SIG-M5 treated with dmso at 0.1 percent for 504 hours (cell line): ENCODE results near the gene SHB.

Experiments used
- DNase-seq: peaks from one replicate; lab custom pipeline; 2025; ENCODE audit not compliant: unreplicated experiment; lab: John Stamatoyannopoulos, UW

The SHB gene, protein sequence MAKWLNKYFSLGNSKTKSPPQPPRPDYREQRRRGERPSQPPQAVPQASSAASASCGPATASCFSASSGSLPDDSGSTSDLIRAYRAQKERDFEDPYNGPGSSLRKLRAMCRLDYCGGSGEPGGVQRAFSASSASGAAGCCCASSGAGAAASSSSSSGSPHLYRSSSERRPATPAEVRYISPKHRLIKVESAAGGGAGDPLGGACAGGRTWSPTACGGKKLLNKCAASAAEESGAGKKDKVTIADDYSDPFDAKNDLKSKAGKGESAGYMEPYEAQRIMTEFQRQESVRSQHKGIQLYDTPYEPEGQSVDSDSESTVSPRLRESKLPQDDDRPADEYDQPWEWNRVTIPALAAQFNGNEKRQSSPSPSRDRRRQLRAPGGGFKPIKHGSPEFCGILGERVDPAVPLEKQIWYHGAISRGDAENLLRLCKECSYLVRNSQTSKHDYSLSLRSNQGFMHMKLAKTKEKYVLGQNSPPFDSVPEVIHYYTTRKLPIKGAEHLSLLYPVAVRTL

DNA sequence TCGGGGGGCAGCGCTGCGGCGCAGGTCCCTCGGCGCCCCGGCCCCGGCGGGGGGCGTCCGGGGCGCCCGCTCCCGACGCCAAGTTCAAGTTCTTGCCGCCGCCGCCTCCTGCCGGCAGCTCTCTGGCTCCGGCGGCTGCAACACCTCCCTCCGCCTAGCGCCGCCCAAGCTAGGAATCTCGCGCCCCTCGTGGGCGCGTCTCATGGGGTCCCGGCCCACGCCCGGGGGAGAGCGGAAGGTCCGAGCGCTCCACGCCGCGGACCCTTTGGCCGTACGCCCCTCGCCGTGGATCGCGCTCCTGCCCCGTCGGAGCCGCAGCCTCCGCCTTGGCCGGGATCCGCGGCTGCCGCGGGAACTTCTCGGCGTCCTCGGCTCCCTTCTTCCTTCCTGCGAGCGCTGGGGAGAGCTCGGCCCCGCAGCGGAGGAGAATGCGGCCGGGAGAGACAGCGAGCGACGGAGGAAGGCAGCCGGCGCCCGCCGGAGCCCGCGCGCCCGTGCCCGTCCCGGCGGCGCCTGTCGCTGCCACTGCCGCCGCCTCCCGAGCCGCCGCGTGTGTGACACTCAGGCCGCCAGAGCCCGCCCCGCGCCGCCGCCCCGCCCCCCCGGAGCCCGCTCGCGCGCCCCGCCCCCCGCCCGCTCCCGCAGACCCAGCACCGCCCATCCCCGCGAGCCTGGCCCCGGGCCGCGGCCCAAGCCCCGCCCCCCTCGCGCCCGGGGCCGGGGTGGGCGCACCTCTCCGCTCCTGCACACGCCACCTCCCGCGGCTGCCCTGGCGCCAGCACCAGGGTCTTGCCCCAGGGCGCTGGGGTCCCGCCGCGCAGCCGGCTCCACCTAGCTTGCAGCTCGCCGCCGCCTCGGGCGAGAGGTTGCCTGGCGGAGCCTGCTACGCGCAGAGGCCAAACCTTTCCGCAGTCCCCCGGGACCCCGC, at the start of gene SHB:
Gene SHB (minus strand): TSS at position 527 of the 928 bp plus-strand sequence. CDS start 582 bp downstream, outside the sequence.
- peak; percentile 40 for DNase-seq

DNA sequence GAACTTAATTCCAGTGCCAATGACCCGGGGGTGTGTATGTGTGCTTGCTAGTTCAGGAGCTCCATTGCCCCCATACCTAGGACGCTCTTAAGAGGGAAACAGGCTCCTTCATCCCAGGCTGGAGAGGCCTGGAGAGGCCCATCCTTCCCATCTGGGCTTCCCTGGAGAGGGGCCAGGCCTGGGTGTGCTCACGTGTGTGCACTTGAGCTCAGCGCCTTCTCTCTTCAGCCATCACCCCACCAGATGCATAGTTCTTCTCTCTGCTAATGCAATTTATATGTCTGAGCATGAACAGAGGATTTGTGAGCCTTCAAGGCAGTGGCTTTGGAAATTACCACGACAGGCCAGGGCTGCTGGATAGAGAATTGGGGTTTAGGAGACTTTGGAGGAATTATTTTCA, 48.6 kb upstream of the SHB start:
- DNase-seq = no peak

DNA sequence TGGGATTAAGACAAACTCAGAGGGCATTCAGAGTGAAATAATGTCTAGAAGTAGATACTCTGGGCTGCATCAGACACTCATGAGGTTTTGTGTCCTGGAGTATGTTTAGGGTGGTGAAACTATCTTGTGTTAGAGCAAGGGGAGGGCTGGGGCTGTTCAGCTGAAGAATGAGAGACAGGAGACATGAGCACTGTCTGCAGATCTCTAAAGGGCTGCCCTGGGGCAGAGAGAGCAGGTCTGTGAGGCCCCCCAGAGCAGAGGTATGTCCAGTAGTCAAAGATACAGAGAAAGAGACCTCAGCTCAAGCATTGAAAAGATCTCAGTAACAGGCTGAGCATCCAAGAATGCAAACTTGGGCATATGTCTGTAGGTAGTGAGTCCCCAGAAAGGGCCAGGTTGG, 45.9 kb upstream of the SHB start:
- no peak for DNase-seq

DNA sequence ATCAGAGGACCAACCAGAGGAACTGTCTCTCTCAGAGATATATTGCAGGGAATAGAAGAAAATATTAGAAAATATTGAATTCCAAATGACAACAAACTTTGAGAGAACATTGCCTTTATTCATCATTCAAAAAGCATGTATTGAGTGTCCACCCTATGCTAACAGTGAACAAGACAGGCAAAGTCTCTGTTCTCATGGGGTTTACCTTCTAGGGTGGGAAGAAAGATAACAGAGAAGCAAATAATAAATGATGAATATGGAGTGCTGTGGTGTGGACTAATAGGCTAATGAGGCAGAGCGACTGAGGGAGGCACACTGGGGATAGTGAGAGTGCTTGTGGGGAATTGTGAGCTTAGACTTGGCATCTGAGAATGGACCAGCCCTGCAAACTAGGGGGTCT, 43.4 kb upstream of the SHB start:
- no peak for DNase-seq

DNA sequence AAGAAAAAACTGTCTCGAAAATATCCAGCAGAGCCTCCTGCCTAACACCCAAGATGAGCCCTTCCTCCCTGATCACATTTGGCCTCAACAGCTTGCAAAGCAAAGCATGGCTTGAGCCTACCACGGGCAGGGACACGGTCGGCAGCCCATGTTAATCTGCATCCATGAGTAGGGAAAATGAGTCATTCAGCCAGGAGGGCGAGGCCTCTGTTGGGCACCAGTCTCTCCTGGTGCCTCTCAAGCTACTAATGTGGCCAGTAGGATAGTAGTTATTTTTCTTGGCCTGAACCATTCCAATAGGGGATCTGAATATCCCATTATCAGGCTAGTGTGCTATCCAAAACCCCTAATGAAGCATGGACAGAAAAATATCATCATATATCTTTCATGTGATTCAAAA, 43.0 kb upstream of the SHB start:
- no peak for DNase-seq

DNA sequence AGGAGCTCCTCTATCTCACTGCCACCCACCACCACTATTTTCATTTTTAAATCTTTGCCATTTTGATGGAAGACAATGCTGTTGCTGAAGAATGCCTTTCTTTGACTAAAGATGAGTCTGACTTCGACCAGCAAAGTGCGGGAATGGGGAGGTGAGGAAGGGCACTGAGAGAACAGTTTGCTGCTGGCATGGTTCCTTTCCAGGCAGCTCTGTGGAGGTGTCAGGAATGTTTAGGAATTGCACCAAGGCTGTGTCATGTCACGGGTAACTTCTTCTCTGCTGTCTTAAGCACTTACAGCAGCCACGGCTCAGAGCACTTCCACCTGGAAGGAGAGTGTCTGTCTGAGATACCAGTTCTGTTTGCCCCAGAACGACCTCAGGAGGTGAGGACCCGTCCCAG, 41.4 kb upstream of the SHB start:
- no peak for DNase-seq

DNA sequence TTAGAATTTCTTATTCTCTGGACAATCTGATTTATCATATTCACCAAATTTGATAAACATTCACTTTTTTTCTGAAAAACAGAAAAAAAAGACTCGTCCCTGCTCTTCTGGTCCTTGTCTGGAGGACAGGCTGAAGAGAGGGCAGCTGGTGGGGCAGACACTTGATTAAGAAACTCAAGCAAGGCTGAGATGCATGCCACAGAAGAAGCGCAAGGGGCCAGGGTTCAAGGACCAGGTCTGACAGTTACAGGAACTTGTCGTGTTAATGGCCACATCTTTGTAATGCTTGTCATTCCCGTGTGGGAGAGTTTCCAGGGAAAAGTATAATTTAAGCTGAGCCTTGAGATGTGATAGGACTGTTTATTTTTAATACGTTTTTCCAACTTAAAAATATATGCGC, 40.6 kb upstream of the SHB start:
- DNase-seq = no peak

DNA sequence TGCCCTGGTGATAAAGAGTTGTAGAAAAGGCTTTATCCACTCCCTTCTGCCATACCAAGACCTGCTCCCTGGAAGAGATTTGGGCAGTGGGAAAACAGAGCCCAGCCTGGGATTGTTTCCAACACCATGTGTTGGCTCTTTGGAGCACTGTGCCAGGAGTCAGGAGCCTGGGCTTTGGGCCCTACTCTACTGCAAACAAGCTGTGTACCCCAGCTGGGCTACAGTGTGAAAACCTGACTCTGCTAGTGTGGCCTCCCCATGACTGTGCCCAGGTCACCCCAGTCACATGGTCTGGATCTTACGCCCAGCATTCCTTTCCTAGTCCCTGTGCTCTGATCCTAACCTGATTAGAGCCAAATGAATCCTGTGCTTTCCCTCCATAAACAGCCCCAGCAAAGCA, 39.3 kb upstream of the SHB start:
- no peak for DNase-seq

DNA sequence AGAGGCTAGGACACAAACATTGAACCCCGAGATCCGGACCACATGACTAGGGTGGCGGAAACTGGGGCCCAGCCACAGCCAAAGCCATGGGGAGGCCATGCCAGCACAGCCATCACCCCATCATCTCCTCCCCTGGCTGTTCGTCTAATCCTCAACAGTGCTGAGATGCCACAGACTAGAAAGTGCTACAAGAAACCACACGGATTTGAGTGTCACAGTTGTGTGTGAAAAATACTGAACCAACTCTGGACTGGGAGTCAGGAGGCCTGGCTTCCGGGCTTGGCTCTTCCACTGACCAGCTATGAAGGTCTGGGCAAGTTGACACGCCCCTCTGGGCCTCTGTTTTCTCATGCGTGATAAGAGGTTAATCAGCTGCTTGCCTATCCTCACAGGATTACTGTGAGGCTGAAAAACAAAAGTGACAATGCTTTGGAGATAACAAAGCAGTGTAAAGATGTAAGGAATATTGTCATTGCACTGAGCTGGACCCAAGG, 38.8 kb upstream of the SHB start:
- no peak for DNase-seq

DNA sequence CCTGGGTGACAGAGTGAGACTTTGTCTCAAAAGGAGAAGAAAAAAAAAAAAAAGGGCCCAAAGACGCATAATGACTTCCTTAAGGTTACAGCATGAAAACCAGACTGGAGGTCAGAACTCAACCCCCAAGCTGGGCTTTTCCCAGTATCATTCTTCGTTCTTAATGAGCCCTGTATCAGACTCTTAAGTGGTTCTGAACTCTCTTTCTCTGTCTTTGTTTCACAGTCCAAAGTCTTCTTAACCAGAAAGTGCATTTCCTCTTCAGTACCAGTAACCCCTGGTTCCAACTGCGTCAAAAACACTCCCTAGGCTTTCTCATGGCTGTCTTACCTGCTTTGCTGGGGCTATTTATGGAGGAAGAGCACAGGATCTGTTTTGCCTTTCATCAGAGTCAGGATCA, 38.4 kb upstream of the SHB start:
- no peak for DNase-seq

DNA sequence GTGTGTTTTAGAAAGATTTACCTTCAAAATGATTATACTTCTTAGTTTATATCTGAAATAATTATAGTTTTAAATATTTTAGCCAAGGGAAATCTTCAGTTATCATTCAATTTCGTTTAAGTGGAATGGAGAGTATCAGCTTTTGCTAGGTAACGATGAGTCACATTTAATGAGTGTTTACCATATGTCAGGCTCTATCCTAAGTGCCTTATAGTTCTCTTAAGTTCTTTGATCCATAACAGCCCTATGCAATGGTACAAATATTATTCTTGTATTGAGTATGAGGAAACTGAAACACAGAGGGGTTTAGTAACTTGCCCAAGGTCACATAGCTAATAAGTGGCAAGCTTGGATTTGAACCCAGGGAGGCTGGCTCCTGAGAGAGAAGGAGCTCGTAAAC, 37.5 kb upstream of the SHB start:
- DNase-seq = no peak

DNA sequence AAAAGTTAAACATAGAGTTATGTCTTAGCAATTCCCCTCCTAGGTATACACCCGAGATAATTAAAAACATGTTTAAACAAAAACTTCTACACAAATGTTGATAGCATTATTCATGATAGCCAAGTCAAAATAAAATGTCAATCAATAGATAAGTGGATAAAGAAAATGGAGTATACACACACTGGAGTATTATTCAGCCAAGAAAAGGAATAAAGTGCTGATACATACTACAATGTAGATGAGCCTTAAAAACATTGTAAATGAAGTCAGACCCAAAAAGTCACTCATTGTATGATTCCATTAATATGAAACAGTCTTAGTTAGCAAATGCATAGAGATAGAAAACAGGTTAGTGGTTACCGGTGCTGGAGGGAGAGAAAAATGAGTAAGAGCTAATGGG, 34.3 kb upstream of the SHB start:
- DNase-seq = no peak

DNA sequence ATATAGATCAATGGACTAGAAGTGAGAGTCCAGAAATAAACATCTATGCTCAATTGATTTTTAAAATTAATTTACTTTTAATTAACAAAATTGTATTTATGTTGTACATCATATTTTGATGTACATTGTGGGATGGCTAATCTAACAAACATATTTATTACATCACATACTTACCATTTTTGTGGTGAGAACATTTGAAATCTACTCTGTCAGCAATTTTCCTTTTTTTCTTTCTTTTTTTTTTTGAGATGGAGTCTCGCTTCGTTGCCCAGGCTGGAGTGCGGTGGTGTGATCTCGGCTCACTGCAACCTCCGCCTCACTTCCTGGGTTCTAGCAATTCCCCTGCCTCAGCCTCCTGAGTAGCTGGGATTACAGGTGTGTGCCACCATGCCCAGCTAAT, 32.4 kb upstream of the SHB start:
- no peak for DNase-seq

DNA sequence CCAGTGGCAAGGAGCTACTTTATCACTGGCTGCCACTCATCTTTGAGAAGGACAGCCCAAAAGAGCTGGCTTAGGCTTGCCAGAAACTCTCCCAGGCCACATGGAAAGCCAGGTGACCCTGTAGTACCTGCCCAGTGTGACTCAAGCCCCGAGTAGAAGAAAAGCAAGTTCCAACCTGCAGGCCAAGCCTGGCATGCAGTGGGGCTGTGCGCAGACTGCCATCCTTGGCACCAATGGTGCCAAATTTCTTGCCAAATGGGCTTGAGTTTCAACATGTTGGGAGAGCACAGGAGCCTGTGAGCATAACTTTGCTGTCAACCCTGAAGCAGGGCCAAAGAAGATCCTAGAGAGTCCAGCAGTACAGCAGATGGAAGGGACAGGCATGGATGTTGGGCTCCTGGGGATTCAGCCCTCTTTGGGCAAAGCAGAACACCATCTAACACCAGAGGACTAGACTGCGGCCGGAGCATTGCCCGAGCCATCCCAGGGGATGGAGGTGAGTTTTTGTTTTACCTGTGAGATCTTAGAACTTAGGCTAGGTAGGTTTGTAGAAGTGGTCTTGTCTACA, 27.3 kb upstream of the SHB start:
- DNase-seq = no peak

DNA sequence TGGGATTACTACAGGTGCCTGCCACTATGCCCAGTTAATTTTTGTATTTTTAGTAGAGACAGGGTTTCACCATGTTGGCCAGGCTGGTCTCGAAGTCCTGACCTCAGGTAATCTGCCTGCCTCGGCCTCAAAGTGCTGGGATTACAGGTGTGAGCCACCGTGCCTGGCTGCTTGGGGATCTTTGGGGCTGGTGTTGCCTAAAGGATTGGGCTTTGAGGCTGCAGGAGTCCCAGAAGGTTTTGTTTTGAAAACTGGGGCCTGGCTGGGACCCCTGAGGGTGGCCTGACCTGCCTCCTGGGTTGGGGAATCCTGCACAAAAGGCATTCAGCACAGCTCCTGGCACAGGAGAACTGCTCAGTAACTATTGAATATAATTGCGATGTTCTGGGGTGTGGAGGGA, 25.1 kb upstream of the SHB start:
- DNase-seq = no peak

DNA sequence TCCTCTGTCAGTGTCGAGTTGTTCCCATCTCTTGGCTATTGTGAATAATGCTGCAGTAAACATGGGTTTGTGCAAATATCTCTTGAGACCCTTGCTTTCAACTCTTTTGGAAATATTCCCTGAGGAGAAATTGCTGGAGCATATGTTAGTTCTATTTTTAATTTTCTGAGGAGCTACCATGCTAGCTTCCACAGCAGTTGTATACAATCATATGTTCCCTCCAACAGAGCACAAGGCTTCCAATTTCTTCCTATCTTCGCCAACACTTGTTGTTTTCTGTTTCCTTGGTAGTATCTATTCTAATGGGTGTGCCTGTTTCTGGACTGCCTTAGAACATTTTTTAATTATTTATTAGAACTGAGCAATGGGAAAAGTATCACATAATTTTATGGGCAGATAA, 23.6 kb upstream of the SHB start:
- DNase-seq = no peak

DNA sequence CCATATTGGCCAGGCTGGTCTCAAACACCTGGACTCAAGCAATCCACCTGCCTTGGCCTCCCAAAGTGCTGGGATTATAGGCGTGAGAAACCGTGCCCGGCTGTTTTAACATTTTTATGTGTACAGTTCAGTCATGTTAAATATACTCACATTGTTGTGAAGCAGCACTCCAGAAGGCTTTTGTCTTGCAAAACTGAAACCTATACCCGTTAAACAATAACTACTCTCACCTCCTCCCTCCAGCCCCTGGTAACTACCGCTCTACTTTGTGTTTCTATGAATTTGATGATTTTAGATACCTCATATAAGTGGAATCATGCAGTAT, 23.1 kb upstream of the SHB start:
- no peak for DNase-seq

DNA sequence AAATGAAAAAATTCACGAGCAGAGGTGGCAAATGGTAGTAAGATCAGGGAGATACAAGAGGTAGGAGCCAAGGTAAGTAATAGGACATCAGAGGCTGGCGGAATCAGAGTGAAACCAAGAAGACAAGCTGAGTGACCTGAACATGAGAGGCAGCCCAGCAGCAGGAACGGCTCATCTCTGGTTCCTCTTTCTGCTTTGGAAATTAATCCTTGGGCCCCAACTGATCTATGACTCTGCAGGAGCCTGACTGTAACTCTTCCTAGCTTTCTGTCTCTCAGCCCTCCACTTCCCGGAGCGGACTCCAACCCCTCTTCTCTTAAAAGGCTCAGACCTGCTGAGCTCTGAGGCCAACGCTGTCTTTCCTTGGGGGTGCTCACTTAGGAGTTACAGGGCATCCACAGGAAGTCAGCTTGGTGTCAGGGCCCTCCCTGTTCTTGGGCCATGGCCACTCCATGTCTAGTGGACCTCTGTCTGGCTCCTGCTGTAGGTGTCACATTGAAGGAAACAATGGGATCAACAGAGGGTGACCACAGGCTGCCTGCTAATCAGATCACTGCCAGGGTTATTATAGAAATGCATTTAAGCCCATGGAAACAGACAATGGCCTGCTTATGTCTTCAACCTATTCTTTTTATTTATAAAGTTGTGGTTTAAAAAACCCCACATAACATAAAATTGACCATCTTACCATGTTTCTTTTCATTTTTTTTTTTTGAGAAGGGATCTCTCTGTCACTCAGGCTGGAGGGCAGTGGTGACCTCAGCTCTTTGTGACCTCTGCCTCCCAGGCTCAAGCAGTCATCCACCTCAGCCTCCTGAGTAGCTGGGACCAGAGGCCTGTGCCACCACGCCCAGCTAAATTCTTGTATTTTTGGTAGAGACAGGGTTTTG, 22.5 kb upstream of the SHB start:
- DNase-seq = peak; percentile 40

DNA sequence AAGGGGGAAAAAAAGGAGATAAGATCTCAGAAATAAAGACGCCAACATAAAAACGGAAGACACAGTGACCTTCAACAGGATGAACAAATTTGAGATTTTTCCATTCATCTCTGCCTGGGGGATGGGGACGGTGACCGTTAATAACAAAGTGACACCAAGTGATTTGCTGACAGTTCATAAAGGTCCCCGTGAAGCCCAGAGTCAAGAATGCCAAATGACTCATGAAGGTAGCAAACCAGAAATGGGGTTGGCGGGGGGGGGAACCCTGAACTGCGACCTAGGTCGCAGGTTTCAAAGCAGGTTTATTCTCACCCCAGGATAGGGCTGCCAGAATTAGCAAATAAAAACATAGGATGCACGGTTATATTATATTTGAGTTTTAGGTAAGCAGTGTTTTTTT, 21.1 kb upstream of the SHB start:
- DNase-seq = no peak

DNA sequence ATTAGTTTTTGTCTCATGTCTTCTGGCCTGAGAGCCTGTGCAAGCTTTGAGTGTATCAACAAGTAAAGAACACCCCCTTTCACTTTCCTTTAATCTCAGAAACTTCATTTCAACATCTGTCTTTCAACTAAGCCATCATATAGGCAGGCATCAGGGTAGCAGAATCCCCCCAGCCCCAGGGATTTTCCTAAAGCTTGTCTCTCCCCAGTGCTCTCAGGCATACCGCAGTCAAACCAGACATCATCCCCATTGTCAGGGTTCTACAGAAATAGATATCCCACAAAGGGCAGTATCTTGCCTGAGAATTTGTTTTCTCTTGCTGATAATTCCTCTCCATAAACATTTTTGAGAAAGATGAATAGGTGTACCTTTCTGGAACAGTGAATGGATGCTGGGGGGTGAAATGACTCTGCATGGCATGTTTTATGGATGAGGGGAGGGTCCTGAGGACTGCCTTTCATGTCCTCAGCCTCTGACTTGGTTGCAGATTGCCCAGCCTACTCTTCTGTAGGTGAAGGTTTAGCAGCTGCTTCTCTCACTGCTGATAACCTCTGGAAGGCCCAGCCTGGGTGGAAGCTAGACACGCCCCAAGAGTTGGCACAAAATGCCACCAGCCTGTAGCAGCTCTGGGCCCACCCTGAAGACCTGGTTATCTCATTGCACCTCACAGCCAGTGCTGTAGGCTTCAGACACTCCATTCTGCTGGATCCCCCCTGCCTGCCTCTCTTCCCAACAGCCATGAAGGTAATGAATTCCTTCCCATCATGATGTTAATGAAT, 20.5 kb upstream of the SHB start:
- no peak for DNase-seq
